Measurements from ENCODE around the gene IL23R.
"Not testable (repeated sequence)": the region's sequence is repeated elsewhere in the genome, so short reads cannot be mapped to it uniquely, and the experiment has no call there.

IL23R gene

GRCh38 chr1:67200755-67201154 is 34.5 kb downstream of the IL23R start:
- no peak for DNase-seq

- DNase-seq: no peak
These were observed 35.6 kb downstream of the IL23R start for GRCh38 chr1:67201891-67202290.

- DNase-seq: no peak
These were observed 38.2 kb downstream of the IL23R start for GRCh38 chr1:67204298-67204980.

GRCh38 chr1:67207398-67207797 is 41.1 kb downstream of the IL23R start:
- not testable (repeated sequence) for DNase-seq

- DNase-seq: no peak
These were observed 42.0 kb downstream of the IL23R start for GRCh38 chr1:67208217-67208616.

GRCh38 chr1:67209521-67209920 is 43.3 kb downstream of the IL23R start:
- no peak for DNase-seq

GRCh38 chr1:67211589-67212563 is 45.6 kb downstream of the IL23R start:
- DNase-seq: no peak

- no peak for DNase-seq
These were observed 46.9 kb downstream of the IL23R start for GRCh38 chr1:67213164-67213563.

GRCh38 chr1:67213948-67214347 is 47.7 kb downstream of the IL23R start:
- DNase-seq: no peak

GRCh38 chr1:67214420-67215174 is 48.3 kb downstream of the IL23R start:
- DNase-seq: no peak

GRCh38 chr1:67216401-67216800 is 50.1 kb downstream of the IL23R start:
- DNase-seq: no peak

GRCh38 chr1:67217417-67217816 is 51.2 kb downstream of the IL23R start:
- DNase-seq: no peak

GRCh38 chr1:67217938-67218337 is 51.7 kb downstream of the IL23R start:
- no peak for DNase-seq

- DNase-seq: no peak
These were observed 58.6 kb downstream of the IL23R start for GRCh38 chr1:67224856-67225255.

- no peak for DNase-seq
These were observed 60.4 kb downstream of the IL23R start for GRCh38 chr1:67226688-67227087.

GRCh38 chr1:67227196-67227595 is 60.9 kb downstream of the IL23R start:
- DNase-seq: no peak

- no peak for DNase-seq
These were observed 62.5 kb downstream of the IL23R start for GRCh38 chr1:67228791-67229190.

GRCh38 chr1:67230539-67230938 is 64.3 kb downstream of the IL23R start:
- no peak for DNase-seq

- no peak for DNase-seq
These were observed 70.0 kb downstream of the IL23R start for GRCh38 chr1:67236277-67236676.

GRCh38 chr1:67239738-67240137 is 73.5 kb downstream of the IL23R start:
- DNase-seq: no peak

GRCh38 chr1:67241200-67241746 is 75.0 kb downstream of the IL23R start:
- DNase-seq: no peak

GRCh38 chr1:67242016-67242415 is 75.8 kb downstream of the IL23R start:
- DNase-seq: no peak

GRCh38 chr1:67250051-67250653 is 83.9 kb downstream of the IL23R start:
- DNase-seq: no peak
